H9 (cell line): ENCODE measurements around the gene PARL. TPM values are rescaled to one million over a fixed set of nuclear protein-coding genes. Genes with fewer than 3 reads are reported as not detected.

ENCODE experiments used
- DNase-seq: peaks from one replicate; pipeline ENCODE4 v3.0.0-alpha.2; 2017
- H2AFZ ChIP-seq: one replicate; pipeline ENCODE4 v1.6.1; 2013; ENCODE audit warnings: mild to moderate bottlenecking, low read length, control low read depth, moderate library complexity
- H2AK5ac ChIP-seq: 2 replicates; pipeline ENCODE4 v1.6.1; 2013; ENCODE audit warnings: low read length, control low read depth, mixed read lengths; ENCODE audit not compliant: insufficient read length
- H2BK120ac ChIP-seq: one replicate; pipeline ENCODE4 v1.6.1; 2013; ENCODE audit warnings: low read depth, mild to moderate bottlenecking, low read length, control low read depth, inconsistent platforms; ENCODE audit not compliant: poor library complexity, severe bottlenecking
- H2BK12ac ChIP-seq: 2 replicates; pipeline ENCODE4 v1.6.1; 2013; ENCODE audit warnings: low read length, control low read depth, mixed read lengths, low read depth; ENCODE audit not compliant: insufficient read length
- H2BK15ac ChIP-seq: 2 replicates; pipeline ENCODE4 v1.6.1; 2013; ENCODE audit warnings: low read depth, low read length, control low read depth
- H2BK20ac ChIP-seq: one replicate; pipeline ENCODE4 v1.6.1; 2013; ENCODE audit warnings: low read depth, mild to moderate bottlenecking, low read length, control low read depth, inconsistent platforms; ENCODE audit not compliant: poor library complexity, severe bottlenecking
- H2BK5ac ChIP-seq: 2 replicates; pipeline ENCODE4 v1.6.1; 2013; ENCODE audit warnings: low read length, control low read depth, mixed read lengths; ENCODE audit not compliant: insufficient read length
- H3K14ac ChIP-seq: 2 replicates; pipeline ENCODE4 v1.6.1; 2013; ENCODE audit warnings: low read length, control low read depth; ENCODE audit not compliant: insufficient read depth
- H3K18ac ChIP-seq: 2 replicates; pipeline ENCODE4 v1.6.1; 2013; ENCODE audit warnings: low read depth, mild to moderate bottlenecking, mixed read lengths, low read length, control low read depth; ENCODE audit not compliant: insufficient read length
- H3K23ac ChIP-seq: 2 replicates; pipeline ENCODE4 v1.6.1; 2013; ENCODE audit warnings: low read length, control low read depth, mixed read lengths, low read depth; ENCODE audit not compliant: insufficient read length
- H3K23me2 ChIP-seq: 2 replicates; pipeline ENCODE4 v1.6.1; 2013; ENCODE audit warnings: low read depth, mild to moderate bottlenecking, mixed read lengths, low read length, control low read depth; ENCODE audit not compliant: insufficient read length, poor library complexity, severe bottlenecking
- H3K27ac ChIP-seq: 2 replicates; pipeline ENCODE4 v1.5.1; 2013; ENCODE audit warnings: low read length, control low read depth, mixed read lengths, low read depth; ENCODE audit not compliant: insufficient read length
- H3K27me3 ChIP-seq: 2 replicates; pipeline ENCODE4 v1.6.1; 2013; ENCODE audit warnings: low read length, control low read depth, inconsistent platforms; ENCODE audit not compliant: insufficient read depth
- H3K4ac ChIP-seq: 2 replicates; pipeline ENCODE4 v1.6.1; 2013; ENCODE audit warnings: low read depth, mild to moderate bottlenecking, control low read depth, inconsistent platforms, low read length, moderate library complexity
- H3K4me1 ChIP-seq: 2 replicates; pipeline ENCODE4 v1.6.1; 2013; ENCODE audit warnings: low read length, control low read depth, inconsistent platforms; ENCODE audit not compliant: insufficient read depth
- H3K4me2 ChIP-seq: 2 replicates; pipeline ENCODE4 v1.6.1; 2013; ENCODE audit warnings: low read length, control low read depth, mixed read lengths; ENCODE audit not compliant: insufficient read length, insufficient read depth
- H3K56ac ChIP-seq: 2 replicates; pipeline ENCODE4 v1.6.1; 2013; ENCODE audit warnings: low read depth, mild to moderate bottlenecking, mixed read lengths, low read length, control low read depth; ENCODE audit not compliant: insufficient read length
- H3K79me1 ChIP-seq: 2 replicates; pipeline ENCODE4 v1.6.1; 2013; ENCODE audit warnings: low read depth, mild to moderate bottlenecking, moderate library complexity, low read length, control low read depth, inconsistent platforms; ENCODE audit not compliant: insufficient read depth, poor library complexity, severe bottlenecking
- H3K79me2 ChIP-seq: 2 replicates; pipeline ENCODE4 v1.6.1; 2013; ENCODE audit warnings: low read length, control low read depth, inconsistent platforms; ENCODE audit not compliant: insufficient read depth
- H3K9ac ChIP-seq: 2 replicates; pipeline ENCODE4 v1.6.1; 2013; ENCODE audit warnings: low read length, control low read depth, mixed read lengths; ENCODE audit not compliant: insufficient read length; ENCODE audit errors: extremely low read depth
- H3K9me3 ChIP-seq: one replicate; pipeline ENCODE4 v1.6.1; 2013; ENCODE audit warnings: low read depth, low read length, inconsistent platforms; ENCODE audit not compliant: control insufficient read depth
- H3T11ph ChIP-seq: one replicate; pipeline ENCODE4 v1.6.1; 2013; ENCODE audit warnings: mild to moderate bottlenecking, low read length, control low read depth, inconsistent platforms
- H4K20me1 ChIP-seq: one replicate; pipeline ENCODE4 v1.6.1; 2013; ENCODE audit not compliant: control insufficient read depth, insufficient read length, insufficient read depth
- H4K5ac ChIP-seq: 2 replicates; pipeline ENCODE4 v1.6.1; 2013; ENCODE audit warnings: low read depth, mild to moderate bottlenecking, mixed read lengths, low read length, control low read depth; ENCODE audit not compliant: insufficient read length
- H4K8ac ChIP-seq: replicated peaks from 2 replicates; pipeline ENCODE4 v1.6.1; 2013; ENCODE audit warnings: low read length, control low read depth, mixed read lengths, low read depth; ENCODE audit not compliant: insufficient read length
- H4K91ac ChIP-seq: 2 replicates; pipeline ENCODE4 v1.6.1; 2013; ENCODE audit warnings: low read depth, mild to moderate bottlenecking, moderate library complexity, mixed read lengths, low read length, control low read depth; ENCODE audit not compliant: insufficient read length
- H3K27ac Mint-ChIP-seq, 3 experiments: 2 replicates in 2 of 3; 3 replicates in 1 of 3; pipeline ENCODE4 v1.8.0; 2020 to 2021; ENCODE audit warnings: mixed read lengths in 3 of 3, mild to moderate bottlenecking in 1 of 3, moderate library complexity in 1 of 3
- H3K27me3 Mint-ChIP-seq: 2 replicates; pipeline ENCODE4 v1.8.0; 2021; ENCODE audit warnings: low read depth, mild to moderate bottlenecking, moderate library complexity, mixed read lengths
- H3K36me3 Mint-ChIP-seq, 3 experiments: 2 replicates in 2 of 3; 3 replicates in 1 of 3; pipeline ENCODE4 v1.8.0; 2020 to 2021; ENCODE audit warnings: low read depth in 3 of 3, mixed read lengths in 3 of 3; ENCODE audit not compliant: insufficient read depth in 1 of 3
- H3K4me1 Mint-ChIP-seq, 2 experiments: 2 replicates each; pipeline ENCODE4 v1.8.0; 2020; ENCODE audit warnings: mixed read lengths in 2 of 2
- H3K4me3 Mint-ChIP-seq, 2 experiments: 2 replicates in 1 of 2; 3 replicates in 1 of 2; pipeline ENCODE4 v1.8.0; 2020 to 2021; ENCODE audit warnings: mild to moderate bottlenecking in 2 of 2, mixed read lengths in 2 of 2, moderate library complexity in 1 of 2
- H3K9me3 Mint-ChIP-seq, 2 experiments: 2 replicates in 1 of 2; 3 replicates in 1 of 2; pipeline ENCODE4 v1.8.0; 2020; ENCODE audit warnings: mild to moderate bottlenecking in 2 of 2, mixed read lengths in 2 of 2, moderate library complexity in 1 of 2
- CTCF ChIP-seq: fragments of 200-600 bp; sonication (generic); conservative IDR thresholded peaks from 3 replicates; pipeline ENCODE4 v1.8.0; 2021; ENCODE audit warnings: antibody characterized with exemption, mild to moderate bottlenecking
- WGBS: extraction: QIAGEN DNeasy Blood & Tissue Kit; methylation state at CpG from one replicate; pipeline ENCODE4 v1.1.7; 2013; ENCODE audit warnings: missing lambda C conversion rate, low lambda C conversion rate, mixed read lengths; ENCODE audit not compliant: insufficient read length; ENCODE audit errors: extremely low coverage; 5-methylcytosine and 5-hydroxymethylcytosine counted together
- total RNA-seq: library from RNA; stranded (reverse); gene quantifications from 2 replicates; pipeline ENCODE4 v1.2.1, GENCODE V29; 2021

The PARL gene
- total RNA-seq, 1 experiment from 2014 or later, result 94.5 TPM

- Histone ChIP-seq H2BK15ac (no peak overlapping the region), H3K4me2 (no peak overlapping the region), H4K20me1 (no peaks in the 10 kb centered on the region), H3K9ac (no peak overlapping the region), H2BK12ac (no peak overlapping the region), H3K23me2 (no peaks in the 10 kb centered on the region), H3K18ac (no peak overlapping the region), H3K27ac (no peak overlapping the region), H3K4ac (no peak overlapping the region), H3K79me2 (no peaks in the 10 kb centered on the region), H4K91ac (no peak overlapping the region), H4K8ac (no peak overlapping the region), H3T11ph (no peak overlapping the region), H3K4me1 (no peaks in the 10 kb centered on the region), H2AFZ (no peak overlapping the region), H3K23ac (no peak overlapping the region), H2BK20ac (no peak overlapping the region), H3K56ac (no peak overlapping the region), H3K79me1 (no peaks in the 10 kb centered on the region), H3K9me3 (no peaks in the 10 kb centered on the region), H3K14ac (no peak overlapping the region), H4K5ac (no peak overlapping the region), H3K27me3 (no peaks in the 10 kb centered on the region), H2BK120ac (no peak overlapping the region), H2BK5ac (no peak overlapping the region), H2AK5ac (no peak overlapping the region)
- WGBS, result no CpG with 5 or more reads among the region's 9 CpGs
- no peaks in the 10 kb centered on the region for H3K9me3 Mint-ChIP-seq
- H3K4me3 Mint-ChIP-seq, result no peak overlapping the region
- no peak for DNase-seq
- TF ChIP-seq CTCF, result no peak
- H3K27me3 Mint-ChIP-seq, result no peaks in the 10 kb centered on the region
- H3K27ac Mint-ChIP-seq, result peak overlapping the region; percentile 41 to 63 (median 45); a peak in 5 of 7 replicates
- H3K4me1 Mint-ChIP-seq, result no peaks in the 10 kb centered on the region
- H3K36me3 Mint-ChIP-seq, result peaks cover 10 to 70% (median 59%) of the 10 kb centered on the region in 3 experiments; a peak in 6 of 7 replicates
These were observed 47.3 kb downstream of the PARL start for GRCh38 chr3:183837390-183837789.
